GM12878 (cell line): ENCODE results near the gene HOXA1. TPM values are rescaled to one million over a fixed set of nuclear protein-coding genes. Genes with fewer than 3 reads are reported as not detected.

Experiments
- CBX5 ChIP-seq: sonication (generic); IDR thresholded peaks from 2 replicates; pipeline ENCODE4 v1.6.1; 2016; ENCODE audit warnings: low read depth, moderate library complexity, mild to moderate bottlenecking, inconsistent platforms
- CREB1 ChIP-seq: IDR thresholded peaks from 2 replicates; pipeline ENCODE4 v1.6.1; 2012; ENCODE audit warnings: low read depth, mild to moderate bottlenecking, inconsistent platforms
- CREM ChIP-seq: IDR thresholded peaks from 2 replicates; pipeline ENCODE4 v1.6.1; 2014; ENCODE audit warnings: antibody characterized with exemption, low read depth
- CUX1 ChIP-seq: IDR thresholded peaks from 2 replicates; pipeline ENCODE4 v1.6.1; 2012; ENCODE audit warnings: improper control_type of control experiment, low read depth, low read length; ENCODE audit not compliant: insufficient replicate concordance
- HDAC6 ChIP-seq: fragments of 200-600 bp; sonication (generic); IDR thresholded peaks from one replicate; pipeline ENCODE4 v1.8.0; 2017; ENCODE audit warnings: antibody characterized with exemption; ENCODE audit not compliant: unreplicated experiment
- LARP7 ChIP-seq: fragments of 450-650 bp; IDR thresholded peaks from 2 replicates; pipeline ENCODE4 v1.6.1; 2017; ENCODE audit warnings: mild to moderate bottlenecking
- NFYB ChIP-seq: IDR thresholded peaks from 2 replicates; pipeline ENCODE4 v1.6.1; 2011; ENCODE audit warnings: low read depth, mild to moderate bottlenecking, low read length, improper control_type of control experiment, moderate library complexity; ENCODE audit not compliant: insufficient read depth
- NR2F1 ChIP-seq: fragments of 450-650 bp; conservative IDR thresholded peaks from 2 replicates; pipeline ENCODE4 v1.6.1; 2017; ENCODE audit warnings: mild to moderate bottlenecking
- SIN3A ChIP-seq: IDR thresholded peaks from 2 replicates; pipeline ENCODE4 v1.6.1; 2012; ENCODE audit warnings: low read depth, low read length, improper control_type of control experiment
- SMAD5 ChIP-seq: IDR thresholded peaks from 2 replicates; pipeline ENCODE4 v1.6.1; 2016; ENCODE audit warnings: antibody characterized with exemption, low read depth
- SMARCA5 ChIP-seq: fragments of 450-650 bp; IDR thresholded peaks from 2 replicates; pipeline ENCODE4 v1.6.1; 2017; ENCODE audit warnings: mild to moderate bottlenecking
- TCF3 ChIP-seq: IDR thresholded peaks from 2 replicates; pipeline ENCODE4 v1.6.1; 2012; ENCODE audit warnings: low read depth, mild to moderate bottlenecking, low read length, borderline replicate concordance; ENCODE audit not compliant: insufficient read depth
- ZNF207 ChIP-seq: fragments of 450-650 bp; IDR thresholded peaks from 2 replicates; pipeline ENCODE4 v1.6.1; 2014; ENCODE audit warnings: antibody characterized with exemption, mild to moderate bottlenecking, borderline replicate concordance
- ZNF217 ChIP-seq: fragments of 450-650 bp; IDR thresholded peaks from 2 replicates; pipeline ENCODE4 v1.6.1; 2017; ENCODE audit warnings: antibody characterized with exemption, mild to moderate bottlenecking
- polyA plus RNA-seq, 11 experiments: library from polyadenylated mRNA; depleted of rRNA in 4 of 11; unstranded in 6 of 11; stranded (reverse) in 5 of 11; fragments of >200 nt; fragmentation: Nextera tagmentation in 4 of 11; fragmentation: Illumina TruSeq in 1 of 11; extraction: Ambion mirVana in 4 of 11; extraction: Trizol in 1 of 11; gene quantifications; 1 replicate in 1 of 11; 2 replicates in 10 of 11; pipeline versions ENCODE4 v1.2.1 to v1.2.3, GENCODE V29; 2011 to 2016; ENCODE audit warnings: inconsistent platforms in 2 of 11, missing spikeins in 2 of 11, low read depth in 1 of 11
- total RNA-seq, 4 experiments: library from RNA; depleted of rRNA in 3 of 4; stranded (reverse); fragments of >200 nt in 3 of 4; fragmentation: Illumina TruSeq in 1 of 4; extraction: Trizol in 1 of 4; gene quantifications; 2 replicates each; pipeline versions ENCODE4 v1.2.1 to v1.2.3, GENCODE V29; 2013 to 2021

HOXA1 gene
- total and polyA plus RNA-seq, 10 of the 15 experiments (the other 5 are each of a cell fraction or from before 2014, with no cell fraction given): 0.06 to 1.7 (median 0.18) TPM; not detected in 3

- TF ChIP-seq CUX1 (no peak), SMAD5 (no peak), LARP7 (no peak), HDAC6 (no peak), CREM (no peak), ZNF217 (no peak), SIN3A (no peak), NFYB (no peak), ZNF207 (no peak), NR2F1 (no peak), SMARCA5 (no peak), TCF3 (no peak), CREB1 (no peak), CBX5 (no peak)
Measured at GRCh38 chr7:27118580-27118979, 22.8 kb upstream of the HOXA1 start (continued).
